Endothelial cell of umbilical vein (primary cell): ENCODE data around the gene ARMC7.

Source experiments
- CTCF ChIP-seq, 2 donors: IDR thresholded peaks; 1 replicate in 1 of 2; 2 replicates in 1 of 2; pipeline ENCODE4 v1.5.1; 2011; ENCODE audit warnings: low read length in 2 of 2, mild to moderate bottlenecking in 2 of 2, moderate library complexity in 2 of 2, control low read depth in 1 of 2, inconsistent platforms in 1 of 2, low read depth in 1 of 2; ENCODE audit not compliant: insufficient read depth in 1 of 2; ENCODE audit errors: extremely low read depth in 1 of 2
- EZH2 ChIP-seq: IDR thresholded peaks from 2 replicates; pipeline ENCODE4 v1.6.1; 2012; ENCODE audit warnings: borderline replicate concordance, low read depth, mild to moderate bottlenecking, moderate library complexity, low read length, inconsistent platforms; ENCODE audit not compliant: severe bottlenecking
- FOS ChIP-seq: IDR thresholded peaks from 2 replicates; pipeline ENCODE4 v1.6.1; 2011; ENCODE audit warnings: mild to moderate bottlenecking, low read length, moderate library complexity, borderline replicate concordance; ENCODE audit not compliant: insufficient read depth
- GATA2 ChIP-seq: IDR thresholded peaks from 2 replicates; pipeline ENCODE4 v1.7.0; 2011; ENCODE audit warnings: low read depth, mild to moderate bottlenecking, moderate library complexity, mixed read lengths, low read length; ENCODE audit not compliant: insufficient read length, insufficient read depth
- JUN ChIP-seq: IDR thresholded peaks from 2 replicates; pipeline ENCODE4 v1.6.1; 2011; ENCODE audit warnings: borderline replicate concordance, low read depth; ENCODE audit not compliant: insufficient read length, insufficient read depth
- MAX ChIP-seq: IDR thresholded peaks from 2 replicates; pipeline ENCODE4 v1.6.1; 2011; ENCODE audit not compliant: insufficient read depth, insufficient read length
- MYC ChIP-seq: IDR thresholded peaks from one replicate; pipeline ENCODE4 v1.6.1; 2011; ENCODE audit warnings: mild to moderate bottlenecking, low read depth, low read length
- POLR2A ChIP-seq: IDR thresholded peaks from 2 replicates; pipeline ENCODE4 v1.6.1; 2012; ENCODE audit warnings: low read depth, mild to moderate bottlenecking, control low read depth, low read length
- POLR2AphosphoS5 ChIP-seq: IDR thresholded peaks from 2 replicates; pipeline ENCODE4 v1.6.1; 2012; ENCODE audit warnings: low read depth, mild to moderate bottlenecking, control low read depth, low read length, moderate library complexity; ENCODE audit not compliant: insufficient read depth

DNA sequence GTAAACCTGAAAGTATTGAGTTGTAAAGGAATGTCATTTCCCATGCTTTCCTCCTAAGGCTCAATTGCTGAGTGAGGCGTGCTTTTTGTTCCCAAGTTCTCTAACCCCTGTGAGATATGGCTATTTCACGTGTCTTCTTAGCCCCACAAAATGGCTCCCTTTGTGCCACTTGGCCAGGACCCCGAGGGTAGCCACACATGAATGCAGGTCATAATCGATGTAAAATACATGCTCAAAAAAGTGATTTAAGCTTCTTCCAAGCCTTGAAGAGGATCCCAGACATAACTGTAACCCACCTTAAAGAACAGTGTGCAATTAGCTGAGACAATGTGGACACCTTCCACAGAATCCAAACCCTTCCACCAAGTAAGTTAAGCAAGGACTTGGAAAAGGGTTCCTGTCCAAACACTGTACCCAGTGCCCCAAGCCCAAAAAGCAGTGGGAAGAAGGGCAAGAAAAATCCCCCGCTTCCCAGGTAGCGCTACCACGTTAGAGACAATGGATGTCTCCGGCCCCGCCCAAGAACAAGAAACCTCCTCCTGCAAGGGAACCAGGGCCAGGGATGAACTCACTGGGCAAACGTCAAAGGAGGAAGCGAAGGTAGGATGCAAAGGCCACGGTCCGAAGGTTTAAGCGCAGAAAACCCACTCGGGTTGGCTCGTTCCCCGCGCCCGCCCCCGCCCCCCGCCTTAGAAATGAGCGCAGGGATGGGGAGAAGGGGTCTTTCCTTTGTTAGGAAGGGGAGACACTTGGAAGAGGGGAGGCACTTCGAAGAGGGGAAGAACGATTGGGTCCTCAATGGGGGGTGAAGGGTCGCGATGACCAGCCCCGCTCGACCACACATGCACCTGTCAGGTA lies 43.4 kb downstream of the ARMC7 start:
- no peak for TF ChIP-seq CTCF (IDR thresholded peaks at IDR 0.05; ENCODE audit: extremely low read depth in 1 of 2, insufficient read depth in 1 of 2, low read depth in 1 of 2, low read length in 2 of 2)
- TF ChIP-seq POLR2A = no peak
- no peak for TF ChIP-seq FOS
- TF ChIP-seq POLR2AphosphoS5 = no peak
- no peak for TF ChIP-seq EZH2
- TF ChIP-seq MAX = no peak
- no peak for TF ChIP-seq MYC
- TF ChIP-seq JUN = no peak
- no peak for TF ChIP-seq GATA2
